ENCODE data around the gene TLCD3A. TPM values are rescaled to one million over a fixed set of nuclear protein-coding genes. Genes with fewer than 3 reads are reported as not detected.

Gene TLCD3A
- total and polyA plus RNA-seq, 10 of the 15 experiments (the other 5 are each of a cell fraction or from before 2014, with no cell fraction given) = 2.9 to 29.7 (median 17.8) TPM

DNA sequence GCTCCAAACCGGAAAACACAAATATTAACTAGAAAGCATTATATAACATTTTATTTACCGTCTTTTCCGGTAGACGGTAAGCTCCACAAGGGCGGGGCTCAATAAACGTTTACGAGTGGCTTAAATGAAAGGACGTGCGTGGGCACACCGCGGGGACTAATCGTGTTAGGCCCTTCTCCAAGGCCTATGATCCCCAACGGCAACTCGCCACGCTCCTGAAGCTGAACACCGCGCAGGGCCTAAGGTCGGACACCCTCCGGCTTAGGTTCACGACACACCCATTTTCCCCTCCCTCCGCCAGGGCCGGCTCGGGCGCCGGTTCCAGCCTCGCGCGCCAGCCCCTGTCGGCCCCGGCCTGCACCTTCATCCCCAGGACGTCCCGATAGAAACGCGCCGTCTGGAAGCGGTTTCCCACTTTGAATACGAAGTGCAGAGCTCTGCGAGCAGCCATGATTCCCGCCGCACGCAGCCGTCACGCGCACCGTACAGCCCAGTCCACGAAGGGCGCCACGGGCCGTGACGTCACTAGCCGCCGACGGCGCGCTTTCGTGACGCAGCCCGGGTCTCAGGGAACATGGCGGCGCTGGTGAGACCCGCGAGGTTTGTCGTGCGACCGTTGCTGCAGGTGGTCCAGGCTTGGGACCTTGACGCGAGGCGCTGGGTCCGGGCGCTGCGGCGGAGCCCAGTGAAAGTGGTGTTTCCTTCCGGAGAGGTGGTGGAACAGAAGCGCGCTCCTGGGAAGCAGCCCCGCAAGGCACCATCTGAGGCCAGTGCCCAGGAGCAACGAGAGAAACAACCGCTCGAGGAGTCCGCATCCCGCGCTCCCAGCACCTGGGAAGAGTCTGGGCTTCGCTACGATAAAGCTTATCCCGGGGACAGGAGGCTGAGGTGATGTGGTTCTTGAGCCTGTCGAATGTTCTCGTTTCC, 49.7 kb downstream of the TLCD3A start, which contains the start of the genes GLOD4 and MRM3:
GLOD4 (minus strand) TSS at position 476 of the 927 bp plus-strand sequence; CDS start at position 451, 25 bp downstream.
MRM3 (plus strand) TSS at position 549 of the 927 bp plus-strand sequence; CDS start at position 575, 26 bp downstream.
- H3K9me3 ChIP-seq (replicated peaks; ENCODE audit: control insufficient read depth, insufficient read depth, low read length) = no peaks in the 10 kb centered on the region
- H3K36me3 ChIP-seq (ENCODE audit: control insufficient read depth in 2 of 2, insufficient read depth in 2 of 2, low read length in 1 of 2) = peaks cover 0 to 12% of the 10 kb centered on the region in 2 experiments; a peak in 3 of 4 replicates
- in situ Hi-C loops (cut with MboI) = no loop called here
- POLR2A ChIA-PET = interaction anchor here (0.5 to 2.0 kb wide), 6 partner anchors 9 to 214 kb away, joined by 3 to 9 read pairs (median 4); partner anchors contain the start of genes GEMIN4 and TIMM22
- no peaks in the 10 kb centered on the region for H4K20me1 ChIP-seq (ENCODE audit: control insufficient read depth, insufficient read depth)
- SMC1A ChIA-PET (ENCODE audit: uncharacterized antibody, unreplicated experiment) = interaction anchor here (0.9 to 2.4 kb wide), 7 partner anchors 18 to 370 kb away, joined by 3 to 13 read pairs (median 4); partner anchors contain the start of gene NXN
- no peaks in the 10 kb centered on the region for H3K27me3 ChIP-seq (replicated peaks in 1 of 2; ENCODE audit: control insufficient read depth in 2 of 2, insufficient read depth in 2 of 2, low read length in 1 of 2)
- H3K9ac ChIP-seq (ENCODE audit: control insufficient read depth, insufficient read depth, low read length) = peak within 1 kb of the TSS; percentile 86
- H3K79me2 ChIP-seq (ENCODE audit: control insufficient read depth, insufficient read depth, low read length) = peaks cover 41% of the 10 kb centered on the region
- peak within 1 kb of the TSS; percentile 89 for H3K4me3 ChIP-seq
- CTCF ChIA-PET = interaction anchor here (0.6 to 2.2 kb wide), 11 partner anchors 27 to 370 kb away, joined by 3 to 13 read pairs (median 3); partner anchors contain the start of genes NXN and TIMM22
- peaks cover 10% of the 10 kb centered on the region for H3K4me1 ChIP-seq (ENCODE audit: control insufficient read depth, insufficient read depth, low read length)
- H3K27ac ChIP-seq (ENCODE audit: control insufficient read depth, insufficient read depth) = peak within 1 kb of the TSS; percentile 72
- RAD21 ChIA-PET (ENCODE audit: unreplicated experiment) = interaction anchor here (0.8 to 3.9 kb wide), 6 partner anchors 14 to 366 kb away, joined by 3 to 25 read pairs (median 5); partner anchors contain the start of genes NXN and TIMM22
- H3K4me2 ChIP-seq (ENCODE audit: control insufficient read depth, insufficient read depth) = peak within 1 kb of the TSS; percentile 81
- peak; percentile 96 for ATAC-seq
- peak; percentile 72 for DNase-seq (ENCODE audit: low read depth, low spot score)
- peak within 1 kb of the TSS; percentile 80 for H2AFZ ChIP-seq (ENCODE audit: control insufficient read depth, low read depth, low read length)
- BruUV-seq (replicated peaks) = TSS peak; percentile 80
- peak; percentile 57 for FAIRE-seq
- intact Hi-C loops (cut with micrococcal nuclease; ENCODE audit: unreplicated experiment) = loop anchor here (5.0 kb wide), 2 partner anchors 50 to 215 kb away; partner anchors contain the start of genes TIMM22 and TLCD3A
- WGBS (ENCODE audit: insufficient coverage, insufficient replicate concordance, low lambda C conversion rate, missing lambda C conversion rate) = under 1% methylated on average over 87 of the region's 87 CpGs
- peak; percentile 86 to 96 for TF ChIP-seq BHLHE40 (IDR thresholded peaks at IDR 0.05; ENCODE audit: borderline replicate concordance in 1 of 2, low read depth in 2 of 2, low read length in 1 of 2)
- TF ChIP-seq POLR2AphosphoS2 (IDR thresholded peaks at IDR 0.05; ENCODE audit: low read depth, low read length) = 0 out of 2 replicates have a peak, but pooled peaks have one; percentile 68
- TF ChIP-seq NFYB (IDR thresholded peaks at IDR 0.05; ENCODE audit: insufficient read depth, low read depth, low read length) = peak; percentile 61; the same call in 1 of the 2 replicates
- peak; percentile 23; the same call in 1 of the 2 replicates for TF ChIP-seq PAX5 (IDR thresholded peaks at IDR 0.05; ENCODE audit: borderline replicate concordance, low read depth, low read length)
- TF ChIP-seq MEF2A (IDR thresholded peaks at IDR 0.05; ENCODE audit: insufficient read depth, low read depth, low read length) = no peak
- peak; percentile 85; the same call in 1 of the 2 replicates for TF ChIP-seq RBBP5 (conservative IDR thresholded peaks at IDR 0.05)
- TF ChIP-seq PML (IDR thresholded peaks at IDR 0.05; ENCODE audit: low read length) = peak; percentile 85; the same call in 1 of the 2 replicates
- TF ChIP-seq, protein P1, sequence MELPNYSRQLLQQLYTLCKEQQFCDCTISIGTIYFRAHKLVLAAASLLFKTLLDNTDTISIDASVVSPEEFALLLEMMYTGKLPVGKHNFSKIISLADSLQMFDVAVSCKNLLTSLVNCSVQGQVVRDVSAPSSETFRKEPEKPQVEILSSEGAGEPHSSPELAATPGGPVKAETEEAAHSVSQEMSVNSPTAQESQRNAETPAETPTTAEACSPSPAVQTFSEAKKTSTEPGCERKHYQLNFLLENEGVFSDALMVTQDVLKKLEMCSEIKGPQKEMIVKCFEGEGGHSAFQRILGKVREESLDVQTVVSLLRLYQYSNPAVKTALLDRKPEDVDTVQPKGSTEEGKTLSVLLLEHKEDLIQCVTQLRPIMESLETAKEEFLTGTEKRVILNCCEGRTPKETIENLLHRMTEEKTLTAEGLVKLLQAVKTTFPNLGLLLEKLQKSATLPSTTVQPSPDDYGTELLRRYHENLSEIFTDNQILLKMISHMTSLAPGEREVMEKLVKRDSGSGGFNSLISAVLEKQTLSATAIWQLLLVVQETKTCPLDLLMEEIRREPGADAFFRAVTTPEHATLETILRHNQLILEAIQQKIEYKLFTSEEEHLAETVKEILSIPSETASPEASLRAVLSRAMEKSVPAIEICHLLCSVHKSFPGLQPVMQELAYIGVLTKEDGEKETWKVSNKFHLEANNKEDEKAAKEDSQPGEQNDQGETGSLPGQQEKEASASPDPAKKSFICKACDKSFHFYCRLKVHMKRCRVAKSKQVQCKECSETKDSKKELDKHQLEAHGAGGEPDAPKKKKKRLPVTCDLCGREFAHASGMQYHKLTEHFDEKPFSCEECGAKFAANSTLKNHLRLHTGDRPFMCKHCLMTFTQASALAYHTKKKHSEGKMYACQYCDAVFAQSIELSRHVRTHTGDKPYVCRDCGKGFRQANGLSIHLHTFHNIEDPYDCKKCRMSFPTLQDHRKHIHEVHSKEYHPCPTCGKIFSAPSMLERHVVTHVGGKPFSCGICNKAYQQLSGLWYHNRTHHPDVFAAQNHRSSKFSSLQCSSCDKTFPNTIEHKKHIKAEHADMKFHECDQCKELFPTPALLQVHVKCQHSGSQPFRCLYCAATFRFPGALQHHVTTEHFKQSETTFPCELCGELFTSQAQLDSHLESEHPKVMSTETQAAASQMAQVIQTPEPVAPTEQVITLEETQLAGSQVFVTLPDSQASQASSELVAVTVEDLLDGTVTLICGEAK (IDR thresholded peaks at IDR 0.05; ENCODE audit: borderline replicate concordance) = no peak
- no peak for TF ChIP-seq FOXM1 (IDR thresholded peaks at IDR 0.05; ENCODE audit: low read depth, low read length)
- TF ChIP-seq ZZZ3 (IDR thresholded peaks at IDR 0.05; ENCODE audit: control insufficient read depth, insufficient read length, low read depth) = no peak
- TF ChIP-seq NR2C1 (IDR thresholded peaks at IDR 0.05) = peak; percentile 69
- TF ChIP-seq MYC (IDR thresholded peaks at IDR 0.05; ENCODE audit: insufficient read depth, insufficient read length, insufficient replicate concordance, low read length, severe bottlenecking) = peak; percentile 89
- TF ChIP-seq, protein P2, sequence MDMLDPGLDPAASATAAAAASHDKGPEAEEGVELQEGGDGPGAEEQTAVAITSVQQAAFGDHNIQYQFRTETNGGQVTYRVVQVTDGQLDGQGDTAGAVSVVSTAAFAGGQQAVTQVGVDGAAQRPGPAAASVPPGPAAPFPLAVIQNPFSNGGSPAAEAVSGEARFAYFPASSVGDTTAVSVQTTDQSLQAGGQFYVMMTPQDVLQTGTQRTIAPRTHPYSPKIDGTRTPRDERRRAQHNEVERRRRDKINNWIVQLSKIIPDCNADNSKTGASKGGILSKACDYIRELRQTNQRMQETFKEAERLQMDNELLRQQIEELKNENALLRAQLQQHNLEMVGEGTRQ (IDR thresholded peaks at IDR 0.05; ENCODE audit: borderline replicate concordance, low read depth, low read length) = peak; percentile 60
- TF ChIP-seq, protein P3, sequence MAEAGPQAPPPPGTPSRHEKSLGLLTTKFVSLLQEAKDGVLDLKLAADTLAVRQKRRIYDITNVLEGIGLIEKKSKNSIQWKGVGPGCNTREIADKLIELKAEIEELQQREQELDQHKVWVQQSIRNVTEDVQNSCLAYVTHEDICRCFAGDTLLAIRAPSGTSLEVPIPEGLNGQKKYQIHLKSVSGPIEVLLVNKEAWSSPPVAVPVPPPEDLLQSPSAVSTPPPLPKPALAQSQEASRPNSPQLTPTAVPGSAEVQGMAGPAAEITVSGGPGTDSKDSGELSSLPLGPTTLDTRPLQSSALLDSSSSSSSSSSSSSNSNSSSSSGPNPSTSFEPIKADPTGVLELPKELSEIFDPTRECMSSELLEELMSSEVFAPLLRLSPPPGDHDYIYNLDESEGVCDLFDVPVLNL (IDR thresholded peaks at IDR 0.05; ENCODE audit: low read depth, low read length) = peak; percentile 56; the same call in 1 of the 2 replicates
- TF ChIP-seq CHD2 (IDR thresholded peaks at IDR 0.05; ENCODE audit: borderline replicate concordance, low read depth, low read length) = peak; percentile 91
